Mucosa of gallbladder (tissue), 1 donor: ENCODE results near the gene PXYLP1. TPM values are rescaled to one million over a fixed set of nuclear protein-coding genes. Genes with fewer than 3 reads are reported as not detected.
A peak's percentile ranks its signal among the peaks of the same experiment; 100 is the strongest.

Source experiments
- DNase-seq: peaks from one replicate; pipeline ENCODE4 v3.0.0-alpha.2; 2020; ENCODE audit warnings: low spot score
- total RNA-seq: library from RNA; stranded (reverse); gene quantifications from one replicate; pipeline ENCODE4 v1.2.1, GENCODE V29; 2021
- donor health status: DM: no; HTN: no; CAD: no.

Gene PXYLP1
- total RNA-seq, 1 donor from 2014 or later: 14.1 TPM

- no peak for DNase-seq
Observed at GRCh38 chr3:141228395-141228794, 3.2 kb upstream of the PXYLP1 start.

- DNase-seq: no peak
Observed at GRCh38 chr3:141229132-141229531, 2.5 kb upstream of the PXYLP1 start.

GRCh38 chr3:141230293-141230692 is 1.3 kb upstream of the PXYLP1 start:
- no peak for DNase-seq

- DNase-seq: peak; percentile 16
Observed at GRCh38 chr3:141231952-141232823, 563 bp downstream of the PXYLP1 start.

- DNase-seq: no peak
Observed at GRCh38 chr3:141233457-141234161, 2.0 kb downstream of the PXYLP1 start.

- DNase-seq: no peak
Observed at GRCh38 chr3:141234283-141234682, 2.7 kb downstream of the PXYLP1 start.

GRCh38 chr3:141235661-141236171 is 4.1 kb downstream of the PXYLP1 start:
- DNase-seq: no peak

- no peak for DNase-seq
Observed at GRCh38 chr3:141236361-141236760, 4.7 kb downstream of the PXYLP1 start.

GRCh38 chr3:141237701-141238521 is 6.3 kb downstream of the PXYLP1 start:
- no peak for DNase-seq

- no peak for DNase-seq
Observed at GRCh38 chr3:141239511-141240281, 8.1 kb downstream of the PXYLP1 start.

GRCh38 chr3:141240286-141240685 is 8.7 kb downstream of the PXYLP1 start:
- no peak for DNase-seq

GRCh38 chr3:141240687-141241615 is 9.3 kb downstream of the PXYLP1 start:
- no peak for DNase-seq

GRCh38 chr3:141241616-141242376 is 10.2 kb downstream of the PXYLP1 start:
- DNase-seq: no peak

- no peak for DNase-seq
Observed at GRCh38 chr3:141242377-141243092, 10.9 kb downstream of the PXYLP1 start.

GRCh38 chr3:141243271-141243707 is 11.7 kb downstream of the PXYLP1 start:
- DNase-seq: no peak

GRCh38 chr3:141246224-141246957 is 14.8 kb downstream of the PXYLP1 start:
- DNase-seq: no peak

- no peak for DNase-seq
Observed at GRCh38 chr3:141246958-141247301, 15.3 kb downstream of the PXYLP1 start.

GRCh38 chr3:141248064-141248463 is 16.4 kb downstream of the PXYLP1 start:
- DNase-seq: no peak
